Measurements from ENCODE around the gene S100A8.

- TF ChIP-seq CTCF (IDR thresholded peaks at IDR 0.05) (no peak), EP300 (IDR thresholded peaks at IDR 0.05) (no peak)
Observed at GRCh38 chr1:153430561-153430960, 39.7 kb upstream of the S100A8 start.
